ENCODE results near the gene PIK3C3. TPM values are rescaled to one million over a fixed set of nuclear protein-coding genes. Genes with fewer than 3 reads are reported as not detected.

The PIK3C3 gene
- total RNA-seq, 4 donors from 2014 or later, result 26.2 to 63.2 (median 30.8) TPM

- H3K9me3 ChIP-seq, result no peaks in the 10 kb centered on the region
- no peaks in the 10 kb centered on the region for H3K36me3 ChIP-seq
- no peak for TF ChIP-seq POLR2AphosphoS5 (IDR thresholded peaks at IDR 0.05)
- no peak for TF ChIP-seq POLR2A (IDR thresholded peaks at IDR 0.05)
- no peak for TF ChIP-seq CTCF (IDR thresholded peaks at IDR 0.05)
- no peak for TF ChIP-seq EP300 (IDR thresholded peaks at IDR 0.05)
- no peak for DNase-seq (ENCODE audit: low spot score in 2 of 2)
- H3K27me3 ChIP-seq, result no peaks in the 10 kb centered on the region
- no peak overlapping the region for H3K4me3 ChIP-seq
- no peak overlapping the region for H3K27ac ChIP-seq
- WGBS, result 92% methylated on average over 4 of the region's 4 CpGs
- H3K4me1 ChIP-seq, result no peaks in the 10 kb centered on the region
These were observed 21.3 kb upstream of the PIK3C3 start for GRCh38 chr18:41933778-41934177.

GRCh38 chr18:41936471-41937134 is 18.4 kb upstream of the PIK3C3 start:
- no peaks in the 10 kb centered on the region for H3K27me3 ChIP-seq
- H3K36me3 ChIP-seq, result no peaks in the 10 kb centered on the region
- TF ChIP-seq POLR2AphosphoS5 (IDR thresholded peaks at IDR 0.05) (no peak), EP300 (IDR thresholded peaks at IDR 0.05) (no peak), POLR2A (IDR thresholded peaks at IDR 0.05) (no peak), CTCF (IDR thresholded peaks at IDR 0.05) (no peak)
- no peaks in the 10 kb centered on the region for H3K4me1 ChIP-seq
- no peak for DNase-seq (ENCODE audit: low spot score in 2 of 2)
- no peaks in the 10 kb centered on the region for H3K9me3 ChIP-seq
- H3K27ac ChIP-seq, result no peak overlapping the region
- WGBS, result 36% methylated on average over 2 of the region's 2 CpGs
- no peak overlapping the region for H3K4me3 ChIP-seq

GRCh38 chr18:41938445-41938844 is 16.6 kb upstream of the PIK3C3 start:
- DNase-seq (ENCODE audit: low spot score in 2 of 2), result no peak
- Histone ChIP-seq H3K9me3 (no peaks in the 10 kb centered on the region), H3K4me3 (no peak overlapping the region), H3K27ac (no peak overlapping the region), H3K27me3 (peaks cover 1% of the 10 kb centered on the region), H3K36me3 (no peaks in the 10 kb centered on the region), H3K4me1 (no peaks in the 10 kb centered on the region)
- WGBS, result 94% methylated on average over 2 of the region's 2 CpGs
- TF ChIP-seq CTCF (IDR thresholded peaks at IDR 0.05), result no peak
- no peak for TF ChIP-seq EP300 (IDR thresholded peaks at IDR 0.05)
- no peak for TF ChIP-seq POLR2A (IDR thresholded peaks at IDR 0.05)
- no peak for TF ChIP-seq POLR2AphosphoS5 (IDR thresholded peaks at IDR 0.05)

- H3K4me3 ChIP-seq, result no peak overlapping the region
- H3K9me3 ChIP-seq, result no peaks in the 10 kb centered on the region
- no peaks in the 10 kb centered on the region for H3K4me1 ChIP-seq
- peaks cover 9% of the 10 kb centered on the region for H3K27me3 ChIP-seq
- DNase-seq (ENCODE audit: low spot score in 2 of 2), result no peak
- H3K27ac ChIP-seq, result no peak overlapping the region
- no peaks in the 10 kb centered on the region for H3K36me3 ChIP-seq
- TF ChIP-seq CTCF (IDR thresholded peaks at IDR 0.05), result no peak
- TF ChIP-seq EP300 (IDR thresholded peaks at IDR 0.05), result no peak
- 87% methylated on average over 1 of the region's 1 CpG for WGBS
These were observed 15.7 kb upstream of the PIK3C3 start for GRCh38 chr18:41939326-41939725.

GRCh38 chr18:41940506-41941215 is 14.4 kb upstream of the PIK3C3 start:
- Histone ChIP-seq H3K4me1 (no peaks in the 10 kb centered on the region), H3K27me3 (peaks cover 13% of the 10 kb centered on the region), H3K9me3 (no peaks in the 10 kb centered on the region), H3K36me3 (no peaks in the 10 kb centered on the region), H3K27ac (no peak overlapping the region), H3K4me3 (no peak overlapping the region)
- no peak for DNase-seq (ENCODE audit: low spot score in 2 of 2)
- TF ChIP-seq POLR2AphosphoS5 (IDR thresholded peaks at IDR 0.05) (no peak), CTCF (IDR thresholded peaks at IDR 0.05) (no peak), POLR2A (IDR thresholded peaks at IDR 0.05) (no peak)
- WGBS, result 57% methylated on average over 6 of the region's 6 CpGs

All from suprapubic skin (tissue), 4 donors.